A673 (cell line): ENCODE results near the gene TBCE. TPM values are rescaled to one million over a fixed set of nuclear protein-coding genes. Genes with fewer than 3 reads are reported as not detected.

Experiments used
- BruUV-seq: library from RNA; stranded (reverse); fragments of 400-500 nt; replicated peaks from 2 replicates; lab custom pipeline; 2021; lab: Mats Ljungman, UMichigan
- CTCF ChIA-PET: fragments of 300-600 bp; sonication (Branson Sonifier 250); formaldehyde crosslinking; loops from one replicate; lab custom pipeline; 2022; ENCODE audit warnings: antibody characterized with exemption; lab: Charles Lee
- POLR2A ChIA-PET: fragments of 300-600 bp; sonication (Branson Sonifier 250); formaldehyde crosslinking; loops from one replicate; lab custom pipeline; 2022; ENCODE audit warnings: antibody characterized with exemption; ENCODE audit not compliant: low non-redundant PET; lab: Charles Lee
- DNase-seq: peaks from one replicate; pipeline ENCODE4 v3.0.0-alpha.2; 2015; ENCODE audit warnings: low spot score
- H3K27ac ChIP-seq: fragments of 200-600 bp; sonication (generic); 2 replicates; pipeline ENCODE4 v1.5.1; 2016; ENCODE audit warnings: mixed run types, low read depth, mild to moderate bottlenecking, mixed read lengths, antibody characterized with exemption, low read length; ENCODE audit not compliant: poor library complexity, severe bottlenecking
- H3K27me3 ChIP-seq: fragments of 200-600 bp; sonication (generic); replicated peaks from 2 replicates; pipeline ENCODE4 v1.6.1; 2017; ENCODE audit warnings: mixed run types, low read depth, mild to moderate bottlenecking, mixed read lengths, antibody characterized with exemption, low read length; ENCODE audit not compliant: insufficient read depth, poor library complexity
- H3K36me3 ChIP-seq: fragments of 200-600 bp; sonication (generic); 2 replicates; pipeline ENCODE4 v1.6.1; 2016; ENCODE audit warnings: mixed run types, mild to moderate bottlenecking, mixed read lengths, antibody characterized with exemption, low read length; ENCODE audit not compliant: insufficient read depth, poor library complexity, severe bottlenecking
- H3K4me1 ChIP-seq: fragments of 200-600 bp; sonication (generic); 2 replicates; pipeline ENCODE4 v1.6.1; 2017; ENCODE audit warnings: mixed run types, mild to moderate bottlenecking, mixed read lengths, antibody characterized with exemption, low read length; ENCODE audit not compliant: insufficient read depth, poor library complexity, severe bottlenecking
- H3K4me3 ChIP-seq: fragments of 200-600 bp; sonication (generic); 2 replicates; pipeline ENCODE4 v1.5.1; 2016; ENCODE audit warnings: low read depth, mixed run types, mild to moderate bottlenecking, mixed read lengths, low read length; ENCODE audit not compliant: poor library complexity, severe bottlenecking
- H3K9me3 ChIP-seq: fragments of 200-600 bp; sonication (generic); 2 replicates; pipeline ENCODE4 v1.6.1; 2016; ENCODE audit warnings: mixed run types, low read depth, mild to moderate bottlenecking, mixed read lengths, antibody characterized with exemption, low read length; ENCODE audit not compliant: poor library complexity, severe bottlenecking
- EZH2 ChIP-seq: fragments of 200-600 bp; sonication (generic); IDR thresholded peaks from 2 replicates; pipeline ENCODE4 v1.6.1; 2017; ENCODE audit warnings: borderline replicate concordance, low read depth, mild to moderate bottlenecking, mixed read lengths, antibody characterized with exemption, low read length; ENCODE audit not compliant: poor library complexity, severe bottlenecking
- intact Hi-C: fragments of 100-400 bp; cut with micrococcal nuclease; formaldehyde crosslinking; loops from one replicate; pipeline ENCODE4 v1.10.0; 2022; ENCODE audit not compliant: unreplicated experiment
- total RNA-seq: library from RNA; stranded (reverse); gene quantifications from 2 replicates; pipeline ENCODE4 v1.2.3, GENCODE V29; 2021
- TF ChIP-seq, protein P1 (sequence below): fragments of 300-800, 200-600 bp; sonication (generic); conservative IDR thresholded peaks from 2 replicates; pipeline ENCODE4 v1.5.1; 2017; ENCODE audit warnings: low read depth, mild to moderate bottlenecking, antibody characterized with exemption, low read length, moderate library complexity, mixed read lengths

The TBCE gene
- total RNA-seq, 1 experiment from 2014 or later: 26.3 TPM

DNA sequence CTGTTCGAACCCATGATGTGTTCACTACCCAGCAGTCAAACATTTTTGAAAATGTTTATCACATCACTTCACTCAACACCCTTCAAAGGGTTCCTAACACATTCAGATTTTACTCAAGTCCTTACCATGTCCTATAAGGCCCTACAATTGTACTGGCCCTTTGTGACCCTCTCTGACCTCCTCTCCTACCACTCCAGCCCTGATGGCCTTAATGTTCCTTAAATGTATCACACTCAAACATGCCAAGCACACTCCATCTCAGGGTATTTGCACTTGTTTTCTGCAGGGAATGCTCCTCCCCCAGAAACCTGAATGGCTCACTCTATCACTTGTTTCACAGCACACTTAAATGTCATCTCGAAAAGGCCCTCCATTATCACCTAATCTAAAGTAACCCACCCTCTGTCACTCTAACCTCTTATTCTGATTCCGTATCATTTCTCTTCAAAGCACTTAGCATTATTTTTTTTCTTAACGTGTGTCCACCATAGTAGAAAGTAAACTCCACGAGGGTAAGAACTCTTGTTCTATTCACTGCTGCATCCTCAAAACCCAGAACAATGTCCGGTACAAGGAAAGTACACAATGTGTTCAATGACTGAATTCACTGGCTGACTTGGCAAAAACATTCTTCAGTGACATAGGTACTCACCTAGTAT, 46.6 kb upstream of the TBCE start:
- no TSS peak for BruUV-seq
- Histone ChIP-seq H3K27ac (no peak overlapping the region), H3K27me3 (no peaks in the 10 kb centered on the region), H3K4me3 (no peak overlapping the region), H3K9me3 (no peaks in the 10 kb centered on the region), H3K4me1 (no peaks in the 10 kb centered on the region), H3K36me3 (no peaks in the 10 kb centered on the region)
- intact Hi-C loops: loop anchor here (10.0 kb wide), 1 partner anchor 66 kb away; no protein-coding TSS in a partner anchor
- ChIA-PET POLR2A (interaction anchor here (0.6 kb wide), 1 partner anchor 28 kb away, joined by 3 read pairs; no protein-coding TSS in a partner anchor), CTCF (no interaction called here)
- TF ChIP-seq, protein P1, sequence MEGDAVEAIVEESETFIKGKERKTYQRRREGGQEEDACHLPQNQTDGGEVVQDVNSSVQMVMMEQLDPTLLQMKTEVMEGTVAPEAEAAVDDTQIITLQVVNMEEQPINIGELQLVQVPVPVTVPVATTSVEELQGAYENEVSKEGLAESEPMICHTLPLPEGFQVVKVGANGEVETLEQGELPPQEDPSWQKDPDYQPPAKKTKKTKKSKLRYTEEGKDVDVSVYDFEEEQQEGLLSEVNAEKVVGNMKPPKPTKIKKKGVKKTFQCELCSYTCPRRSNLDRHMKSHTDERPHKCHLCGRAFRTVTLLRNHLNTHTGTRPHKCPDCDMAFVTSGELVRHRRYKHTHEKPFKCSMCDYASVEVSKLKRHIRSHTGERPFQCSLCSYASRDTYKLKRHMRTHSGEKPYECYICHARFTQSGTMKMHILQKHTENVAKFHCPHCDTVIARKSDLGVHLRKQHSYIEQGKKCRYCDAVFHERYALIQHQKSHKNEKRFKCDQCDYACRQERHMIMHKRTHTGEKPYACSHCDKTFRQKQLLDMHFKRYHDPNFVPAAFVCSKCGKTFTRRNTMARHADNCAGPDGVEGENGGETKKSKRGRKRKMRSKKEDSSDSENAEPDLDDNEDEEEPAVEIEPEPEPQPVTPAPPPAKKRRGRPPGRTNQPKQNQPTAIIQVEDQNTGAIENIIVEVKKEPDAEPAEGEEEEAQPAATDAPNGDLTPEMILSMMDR: no peak
- TF ChIP-seq EZH2: no peak
- DNase-seq: no peak

DNA sequence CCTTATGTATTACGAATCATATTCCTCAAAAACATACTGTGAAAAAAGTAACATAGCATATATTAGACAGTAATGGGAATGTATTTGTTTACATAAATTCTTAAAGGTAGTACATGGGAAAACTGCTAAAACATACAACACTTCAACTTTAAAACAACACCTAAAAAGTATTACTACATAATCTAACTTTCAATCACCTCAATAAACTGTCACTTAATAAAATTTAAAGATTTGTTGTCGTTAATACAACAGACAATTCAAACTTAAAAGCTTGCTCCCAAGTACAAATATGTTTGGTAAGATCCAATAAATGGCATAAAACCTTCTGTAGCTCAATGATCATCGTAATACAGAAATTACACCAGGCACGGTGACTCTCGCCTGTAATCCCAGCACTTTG, 42.9 kb upstream of the TBCE start:
- Histone ChIP-seq H3K4me1 (no peaks in the 10 kb centered on the region), H3K27me3 (no peaks in the 10 kb centered on the region), H3K27ac (no peak overlapping the region), H3K36me3 (no peaks in the 10 kb centered on the region), H3K9me3 (no peaks in the 10 kb centered on the region), H3K4me3 (no peak overlapping the region)
- TF ChIP-seq, protein P1: no peak
- no peak for TF ChIP-seq EZH2
- BruUV-seq: no TSS peak
- intact Hi-C loops: loop anchor here (10.0 kb wide), 1 partner anchor 69 kb away; no protein-coding TSS in a partner anchor
- POLR2A ChIA-PET: no interaction called here
- DNase-seq: no peak
- CTCF ChIA-PET: no interaction called here

DNA sequence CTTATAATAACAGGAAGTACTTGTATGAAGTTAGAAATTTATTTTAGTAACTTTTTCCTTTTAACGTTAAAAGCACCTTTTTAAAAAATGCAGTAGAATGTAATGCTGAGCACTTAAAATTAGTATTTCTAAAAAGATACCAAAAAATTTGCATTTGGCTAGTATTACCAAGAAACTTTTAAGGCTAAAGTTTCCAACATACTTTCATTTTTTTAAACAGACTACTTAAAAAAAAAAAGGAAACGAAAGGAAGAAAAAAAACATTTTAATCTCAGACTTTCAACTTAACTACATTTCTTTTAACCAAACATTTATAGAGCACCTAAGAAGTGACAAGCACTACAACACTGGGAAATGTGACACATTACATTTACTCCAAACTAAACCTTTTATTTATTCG, 42.1 kb upstream of the TBCE start:
- POLR2A ChIA-PET: no interaction called here
- Histone ChIP-seq H3K4me1 (no peaks in the 10 kb centered on the region), H3K27me3 (no peaks in the 10 kb centered on the region), H3K9me3 (no peaks in the 10 kb centered on the region), H3K36me3 (no peaks in the 10 kb centered on the region), H3K4me3 (peak overlapping the region; percentile 83), H3K27ac (no peak overlapping the region)
- no TSS peak for BruUV-seq
- no peak for DNase-seq
- CTCF ChIA-PET: no interaction called here
- TF ChIP-seq, protein P1: no peak
- TF ChIP-seq EZH2: no peak
- intact Hi-C loops: loop anchor here (10.0 kb wide), 1 partner anchor 70 kb away; no protein-coding TSS in a partner anchor
